Measurements from ENCODE around the gene RASSF4. TPM values are rescaled to one million over a fixed set of nuclear protein-coding genes. Genes with fewer than 3 reads are reported as not detected.

RASSF4 gene
- total RNA-seq, 1 donor from 2014 or later, result 29.2 TPM

DNA sequence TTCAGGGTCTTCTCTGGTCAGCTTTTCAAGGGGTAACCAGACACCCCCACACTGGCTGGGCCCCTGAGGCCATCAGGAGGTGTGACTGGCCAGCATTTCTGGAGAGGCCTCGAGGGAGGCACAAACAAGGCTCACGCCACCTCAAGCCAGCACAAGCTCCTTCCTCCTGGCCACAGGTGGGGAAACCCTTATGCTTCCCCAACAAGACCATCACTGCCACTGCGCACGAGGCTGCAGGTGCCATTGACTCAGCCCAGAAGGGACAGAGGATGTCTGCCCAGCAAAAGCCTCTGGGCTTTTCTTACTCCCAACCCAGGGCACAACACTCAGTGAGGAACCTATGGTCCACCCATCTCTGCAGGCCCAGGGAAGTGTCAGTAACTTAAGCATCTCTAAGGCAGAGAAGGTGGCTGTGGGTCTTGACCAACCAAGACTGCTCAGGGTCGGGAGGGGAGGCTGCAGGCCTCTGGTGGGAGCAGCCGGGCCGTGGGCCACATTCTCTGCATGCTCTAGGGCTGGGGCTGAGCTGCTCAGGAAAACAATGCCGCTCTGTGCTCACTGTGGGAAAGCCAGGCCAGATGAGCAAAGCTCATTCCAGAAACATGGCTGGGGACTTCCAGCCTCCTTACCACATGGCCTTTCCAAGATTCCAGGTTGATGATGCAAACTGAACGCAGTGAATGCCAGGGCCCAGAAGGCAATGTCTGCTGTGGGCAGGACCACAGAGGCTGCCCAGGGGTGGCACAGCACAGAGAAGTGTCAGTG, 24.2 kb upstream of the RASSF4 start:
- TF ChIP-seq POLR2A (IDR thresholded peaks at IDR 0.05) (no peak), POLR2AphosphoS5 (IDR thresholded peaks at IDR 0.05; ENCODE audit: insufficient read depth in 1 of 2, low read depth in 1 of 2) (no peak)
- TF ChIP-seq, protein P1, sequence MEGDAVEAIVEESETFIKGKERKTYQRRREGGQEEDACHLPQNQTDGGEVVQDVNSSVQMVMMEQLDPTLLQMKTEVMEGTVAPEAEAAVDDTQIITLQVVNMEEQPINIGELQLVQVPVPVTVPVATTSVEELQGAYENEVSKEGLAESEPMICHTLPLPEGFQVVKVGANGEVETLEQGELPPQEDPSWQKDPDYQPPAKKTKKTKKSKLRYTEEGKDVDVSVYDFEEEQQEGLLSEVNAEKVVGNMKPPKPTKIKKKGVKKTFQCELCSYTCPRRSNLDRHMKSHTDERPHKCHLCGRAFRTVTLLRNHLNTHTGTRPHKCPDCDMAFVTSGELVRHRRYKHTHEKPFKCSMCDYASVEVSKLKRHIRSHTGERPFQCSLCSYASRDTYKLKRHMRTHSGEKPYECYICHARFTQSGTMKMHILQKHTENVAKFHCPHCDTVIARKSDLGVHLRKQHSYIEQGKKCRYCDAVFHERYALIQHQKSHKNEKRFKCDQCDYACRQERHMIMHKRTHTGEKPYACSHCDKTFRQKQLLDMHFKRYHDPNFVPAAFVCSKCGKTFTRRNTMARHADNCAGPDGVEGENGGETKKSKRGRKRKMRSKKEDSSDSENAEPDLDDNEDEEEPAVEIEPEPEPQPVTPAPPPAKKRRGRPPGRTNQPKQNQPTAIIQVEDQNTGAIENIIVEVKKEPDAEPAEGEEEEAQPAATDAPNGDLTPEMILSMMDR (IDR thresholded peaks at IDR 0.05), result no peak
- no peak for DNase-seq (ENCODE audit: extremely low spot score in 2 of 2)
- intact Hi-C loops (cut with DNase I), result no loop called here
- Histone ChIP-seq H3K27ac (no peak overlapping the region), H3K27me3 (no peaks in the 10 kb centered on the region), H3K9me3 (no peaks in the 10 kb centered on the region), H3K4me3 (no peak overlapping the region), H3K4me1 (peaks cover 22% of the 10 kb centered on the region), H3K36me3 (no peaks in the 10 kb centered on the region)

DNA sequence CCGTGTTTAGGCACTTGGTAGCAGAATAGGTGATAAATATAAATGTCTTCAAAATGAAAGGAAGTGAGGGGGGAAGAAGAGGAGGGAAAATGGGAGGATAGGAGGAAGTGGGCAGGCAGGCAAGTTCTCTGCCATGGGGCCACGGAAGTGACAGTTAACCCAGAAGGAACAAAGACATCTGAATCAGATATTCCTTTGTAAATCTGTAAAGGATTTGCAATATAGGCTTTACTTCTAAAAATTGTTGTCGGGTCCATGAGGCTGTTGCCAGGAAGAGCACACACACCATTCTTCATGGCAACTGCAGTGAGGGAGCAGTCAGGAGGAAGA, 23.7 kb upstream of the RASSF4 start:
- H3K27me3 ChIP-seq, result no peaks in the 10 kb centered on the region
- intact Hi-C loops (cut with DNase I), result no loop called here
- no peak for TF ChIP-seq POLR2AphosphoS5 (IDR thresholded peaks at IDR 0.05; ENCODE audit: insufficient read depth in 1 of 2, low read depth in 1 of 2)
- TF ChIP-seq, protein P1 (IDR thresholded peaks at IDR 0.05), result no peak
- no peak for TF ChIP-seq POLR2A (IDR thresholded peaks at IDR 0.05)
- no peak overlapping the region for H3K4me3 ChIP-seq
- no peak overlapping the region for H3K27ac ChIP-seq
- no peak for DNase-seq (ENCODE audit: extremely low spot score in 2 of 2)
- H3K4me1 ChIP-seq, result peaks cover 22% of the 10 kb centered on the region
- no peaks in the 10 kb centered on the region for H3K36me3 ChIP-seq
- no peaks in the 10 kb centered on the region for H3K9me3 ChIP-seq

- Histone ChIP-seq H3K9me3 (no peaks in the 10 kb centered on the region), H3K27ac (no peak overlapping the region), H3K36me3 (no peaks in the 10 kb centered on the region), H3K27me3 (no peaks in the 10 kb centered on the region), H3K4me1 (peaks cover 22% of the 10 kb centered on the region), H3K4me3 (no peak overlapping the region)
- intact Hi-C loops (cut with DNase I), result no loop called here
- DNase-seq (ENCODE audit: extremely low spot score in 2 of 2), result no peak
- TF ChIP-seq POLR2AphosphoS5 (IDR thresholded peaks at IDR 0.05; ENCODE audit: insufficient read depth in 1 of 2, low read depth in 1 of 2) (no peak), POLR2A (IDR thresholded peaks at IDR 0.05) (no peak)
- TF ChIP-seq, protein P1 (IDR thresholded peaks at IDR 0.05), result no peak
Observed at GRCh38 chr10:44936314-44936975, 23.2 kb upstream of the RASSF4 start.

DNA sequence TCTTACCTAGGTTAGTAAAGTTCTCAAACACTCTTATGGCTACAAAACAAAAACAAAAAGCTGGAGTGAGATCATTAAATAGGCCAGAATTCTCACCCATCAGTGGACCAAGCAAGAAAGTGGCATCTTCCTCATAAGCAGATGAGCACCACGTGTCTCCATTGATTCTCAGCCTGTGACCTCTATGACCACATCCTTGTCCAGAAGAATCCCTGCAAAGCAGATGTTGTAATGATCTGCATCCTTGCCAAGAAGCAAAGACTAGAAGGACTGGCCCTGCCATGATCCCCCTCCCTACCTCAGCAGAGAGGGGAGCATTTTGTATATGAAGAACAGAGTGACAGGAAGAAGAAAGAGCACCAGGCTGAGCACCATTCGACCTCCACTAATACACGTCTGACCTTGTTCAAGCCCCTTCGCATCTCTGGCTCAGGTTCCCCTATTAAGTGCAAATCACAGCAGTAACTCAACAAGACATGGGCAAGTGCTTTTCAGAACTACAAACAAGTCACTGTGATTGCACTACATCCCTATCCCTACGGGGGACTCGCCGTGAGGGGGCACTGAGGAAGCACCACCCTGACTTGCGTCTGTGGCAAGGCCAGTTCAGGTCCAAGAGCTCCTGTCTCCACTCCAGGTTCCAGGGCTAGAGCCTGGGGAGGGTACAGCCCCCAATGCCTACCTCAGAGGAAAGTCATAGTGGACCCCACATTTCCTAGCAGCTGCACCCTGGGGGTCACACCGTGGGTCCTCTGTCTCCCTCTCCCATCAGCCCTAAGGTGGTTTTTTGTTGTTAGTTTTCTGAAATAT, 22.2 kb upstream of the RASSF4 start:
- no peak for TF ChIP-seq POLR2AphosphoS5 (IDR thresholded peaks at IDR 0.05; ENCODE audit: insufficient read depth in 1 of 2, low read depth in 1 of 2)
- TF ChIP-seq POLR2A (IDR thresholded peaks at IDR 0.05), result no peak
- TF ChIP-seq, protein P1 (IDR thresholded peaks at IDR 0.05), result no peak
- no peak overlapping the region for H3K27ac ChIP-seq
- intact Hi-C loops (cut with DNase I), result no loop called here

More for the DNA sequence above, 22.2 kb upstream of the RASSF4 start:
- no peak for DNase-seq (ENCODE audit: extremely low spot score in 2 of 2)
- Histone ChIP-seq H3K4me3 (no peak overlapping the region), H3K9me3 (no peaks in the 10 kb centered on the region), H3K36me3 (no peaks in the 10 kb centered on the region), H3K4me1 (peaks cover 22% of the 10 kb centered on the region), H3K27me3 (no peaks in the 10 kb centered on the region)
